PFSK-1 (cell line): Measurements from ENCODE around the gene ASB10.

Source experiments
- POLR2AphosphoS5 ChIP-seq: IDR thresholded peaks from 2 replicates; pipeline ENCODE4 v1.6.1; 2012; ENCODE audit warnings: low read depth, mild to moderate bottlenecking, control low read depth, low read length, moderate library complexity
- SIN3A ChIP-seq: IDR thresholded peaks from 2 replicates; pipeline ENCODE4 v1.6.1; 2012; ENCODE audit warnings: mild to moderate bottlenecking, low read length, moderate library complexity, borderline replicate concordance; ENCODE audit not compliant: insufficient read depth
- TAF1 ChIP-seq: IDR thresholded peaks from 2 replicates; pipeline ENCODE4 v1.6.1; 2012; ENCODE audit warnings: low read length, control low read depth, borderline replicate concordance; ENCODE audit not compliant: insufficient read depth
- TF ChIP-seq, protein P1 (sequence below), 2 experiments: IDR thresholded peaks; 2 replicates each; pipeline versions ENCODE4 v1.6.1 to v1.8.0; 2011 to 2012; ENCODE audit warnings: low read depth in 2 of 2, low read length in 2 of 2, control low read depth in 1 of 2, inconsistent platforms in 1 of 2, mild to moderate bottlenecking in 1 of 2, moderate library complexity in 1 of 2; ENCODE audit not compliant: insufficient read depth in 1 of 2

- TF ChIP-seq POLR2AphosphoS5 = no peak
- TF ChIP-seq, protein P1, sequence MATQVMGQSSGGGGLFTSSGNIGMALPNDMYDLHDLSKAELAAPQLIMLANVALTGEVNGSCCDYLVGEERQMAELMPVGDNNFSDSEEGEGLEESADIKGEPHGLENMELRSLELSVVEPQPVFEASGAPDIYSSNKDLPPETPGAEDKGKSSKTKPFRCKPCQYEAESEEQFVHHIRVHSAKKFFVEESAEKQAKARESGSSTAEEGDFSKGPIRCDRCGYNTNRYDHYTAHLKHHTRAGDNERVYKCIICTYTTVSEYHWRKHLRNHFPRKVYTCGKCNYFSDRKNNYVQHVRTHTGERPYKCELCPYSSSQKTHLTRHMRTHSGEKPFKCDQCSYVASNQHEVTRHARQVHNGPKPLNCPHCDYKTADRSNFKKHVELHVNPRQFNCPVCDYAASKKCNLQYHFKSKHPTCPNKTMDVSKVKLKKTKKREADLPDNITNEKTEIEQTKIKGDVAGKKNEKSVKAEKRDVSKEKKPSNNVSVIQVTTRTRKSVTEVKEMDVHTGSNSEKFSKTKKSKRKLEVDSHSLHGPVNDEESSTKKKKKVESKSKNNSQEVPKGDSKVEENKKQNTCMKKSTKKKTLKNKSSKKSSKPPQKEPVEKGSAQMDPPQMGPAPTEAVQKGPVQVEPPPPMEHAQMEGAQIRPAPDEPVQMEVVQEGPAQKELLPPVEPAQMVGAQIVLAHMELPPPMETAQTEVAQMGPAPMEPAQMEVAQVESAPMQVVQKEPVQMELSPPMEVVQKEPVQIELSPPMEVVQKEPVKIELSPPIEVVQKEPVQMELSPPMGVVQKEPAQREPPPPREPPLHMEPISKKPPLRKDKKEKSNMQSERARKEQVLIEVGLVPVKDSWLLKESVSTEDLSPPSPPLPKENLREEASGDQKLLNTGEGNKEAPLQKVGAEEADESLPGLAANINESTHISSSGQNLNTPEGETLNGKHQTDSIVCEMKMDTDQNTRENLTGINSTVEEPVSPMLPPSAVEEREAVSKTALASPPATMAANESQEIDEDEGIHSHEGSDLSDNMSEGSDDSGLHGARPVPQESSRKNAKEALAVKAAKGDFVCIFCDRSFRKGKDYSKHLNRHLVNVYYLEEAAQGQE (IDR thresholded peaks at IDR 0.05; ENCODE audit: insufficient read depth in 1 of 2, low read depth in 2 of 2, low read length in 2 of 2) = no peak
- TF ChIP-seq TAF1 = no peak
- TF ChIP-seq SIN3A = no peak
Observed at GRCh38 chr7:151142686-151143040, 44.4 kb downstream of the ASB10 start.
